ENCODE measurements around the gene SAMD11.

DNA sequence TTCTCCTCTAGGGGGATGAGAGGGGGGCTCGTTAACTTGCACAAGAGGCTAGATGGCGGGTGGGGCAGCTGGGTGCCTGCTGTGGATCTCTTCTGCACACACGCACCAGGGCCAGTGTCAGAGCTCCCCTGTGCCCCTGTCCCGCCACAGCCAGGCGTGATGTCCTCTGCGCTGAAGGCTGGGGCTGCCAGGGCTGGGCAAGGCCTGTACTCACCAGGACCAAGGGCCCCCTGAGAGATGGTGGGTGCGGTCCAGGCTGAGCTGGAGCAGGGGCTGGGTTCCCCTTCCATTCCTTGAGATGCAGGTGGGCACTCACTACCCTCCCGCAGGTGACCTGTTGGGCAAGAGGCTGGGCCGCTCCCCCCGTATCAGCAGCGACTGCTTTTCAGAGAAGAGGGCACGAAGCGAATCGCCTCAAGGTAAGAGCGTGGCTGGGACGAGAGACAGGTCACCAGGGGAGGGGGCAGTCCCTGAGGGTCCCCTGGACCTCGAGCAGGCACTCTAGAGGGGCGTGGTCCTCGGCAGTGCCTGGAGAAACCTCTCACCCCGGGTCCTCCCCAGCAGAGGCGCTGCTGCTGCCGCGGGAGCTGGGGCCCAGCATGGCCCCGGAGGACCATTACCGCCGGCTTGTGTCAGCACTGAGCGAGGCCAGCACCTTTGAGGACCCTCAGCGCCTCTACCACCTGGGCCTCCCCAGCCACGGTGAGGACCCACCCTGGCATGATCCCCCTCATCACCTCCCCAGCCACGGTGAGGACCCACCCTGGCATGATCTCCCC lies 15.2 kb downstream of the SAMD11 start:
- no peak for TF ChIP-seq CTCF (conservative IDR thresholded peaks at IDR 0.05; ENCODE audit: low read length)
- TF ChIP-seq EZH2phosphoT487 (IDR thresholded peaks at IDR 0.05; ENCODE audit: borderline replicate concordance, low read depth, low read length) = no peak

Measured in OCI-LY7 (cell line).